ENCODE results near the gene OTULIN.

OTULIN gene

DNA sequence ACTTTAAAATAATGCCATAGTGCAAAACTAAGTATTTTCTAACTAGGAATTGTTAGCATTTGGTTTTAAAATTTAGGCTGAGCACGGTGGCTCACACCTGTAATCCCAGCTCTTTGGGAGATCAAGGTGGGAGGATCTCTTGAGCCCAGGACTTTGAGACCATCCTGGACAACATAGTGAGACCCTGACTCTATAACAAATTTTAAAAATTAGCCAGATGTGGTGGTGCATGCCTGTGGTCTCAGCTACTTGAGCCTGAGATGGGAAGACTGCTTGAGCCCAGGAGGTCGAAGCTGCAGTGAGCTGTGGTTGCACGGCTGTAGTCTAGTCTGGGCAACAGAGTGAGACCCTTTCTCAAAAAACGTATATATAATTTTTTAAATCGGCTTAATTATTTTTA lies 4.9 kb downstream of the OTULIN start:
- no peak for DNase-seq

DNA sequence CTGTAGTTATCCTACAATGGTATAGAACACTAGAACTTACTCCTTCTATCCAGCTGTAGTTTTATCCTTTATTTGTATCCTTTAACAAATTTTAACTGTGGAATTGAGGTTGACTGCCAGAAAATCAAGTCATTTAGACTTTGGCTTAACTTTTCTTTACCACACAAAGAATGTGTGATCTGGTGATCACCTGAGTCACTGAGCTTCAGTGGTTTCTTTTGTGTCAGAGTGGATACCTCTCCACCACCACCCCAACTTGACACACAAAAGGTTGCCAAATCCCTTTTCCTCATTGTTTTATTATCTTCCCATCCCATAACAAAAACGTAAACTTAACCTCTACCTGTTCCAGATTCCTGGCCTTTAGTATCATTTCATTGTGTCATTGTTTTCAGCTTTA lies 5.5 kb downstream of the OTULIN start:
- no peak for DNase-seq

DNA sequence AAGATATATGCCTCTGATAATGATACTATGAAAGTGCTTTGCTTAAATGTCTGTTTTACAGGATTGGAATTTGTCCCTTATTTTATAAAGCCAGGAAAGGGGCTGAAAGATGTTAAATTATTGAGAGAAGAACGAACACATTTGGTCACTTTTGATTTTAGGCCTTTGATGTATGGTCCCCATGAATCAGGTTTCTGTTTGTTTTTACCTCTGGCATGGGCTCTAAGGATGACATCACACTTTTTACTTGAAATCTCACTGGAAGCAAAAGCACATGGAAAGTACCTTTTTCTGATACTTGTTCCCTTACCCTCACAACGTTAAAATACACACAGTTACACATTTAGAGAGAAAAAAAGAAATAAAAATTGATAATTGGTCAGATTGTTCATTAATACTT lies 6.9 kb downstream of the OTULIN start:
- no peak for DNase-seq

DNA sequence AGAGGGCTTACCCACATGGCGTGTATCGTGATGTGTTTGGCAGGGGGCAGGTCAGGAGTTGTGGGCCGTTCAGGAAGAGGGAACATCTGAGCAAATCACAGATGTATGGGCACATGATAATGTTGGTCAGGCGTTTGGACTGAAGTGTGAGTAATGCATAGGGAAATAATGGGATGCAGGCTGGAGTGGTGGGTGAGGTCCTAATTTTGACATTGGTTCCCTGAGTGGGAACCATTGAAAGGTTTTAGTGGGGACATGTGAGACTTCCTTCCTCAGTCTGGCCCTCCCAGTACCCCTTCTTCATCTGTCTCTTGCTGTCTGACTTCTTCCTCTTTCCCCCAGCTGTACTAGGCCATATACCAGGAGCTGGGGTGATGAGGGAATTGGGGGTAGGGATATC lies 7.6 kb downstream of the OTULIN start:
- DNase-seq: no peak

GRCh38 chr5:14672484-14673394 lies 8.2 kb downstream of the OTULIN start:
- DNase-seq: no peak

DNA sequence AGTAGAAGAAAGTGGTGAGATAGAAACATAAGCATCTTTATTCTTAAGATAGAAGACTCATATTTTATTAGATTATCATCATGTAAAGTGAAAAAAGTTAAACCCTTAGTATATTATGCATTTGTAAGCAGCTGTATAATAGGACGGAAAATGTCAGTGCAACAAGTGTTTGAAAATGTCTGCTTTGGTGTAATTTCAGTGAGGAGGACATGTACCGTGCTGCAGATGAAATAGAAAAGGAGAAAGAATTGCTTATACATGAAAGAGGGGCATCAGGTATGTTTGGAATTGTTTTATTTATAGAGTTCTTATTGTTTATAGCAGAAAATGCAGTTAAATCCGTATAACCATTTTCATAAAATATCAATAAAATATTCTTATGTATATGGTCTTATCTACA lies 8.9 kb downstream of the OTULIN start:
- DNase-seq: no peak

GRCh38 chr5:14674983-14675854 lies 10.7 kb downstream of the OTULIN start:
- no peak for DNase-seq

GRCh38 chr5:14675865-14676300 lies 11.4 kb downstream of the OTULIN start:
- DNase-seq: no peak

DNA sequence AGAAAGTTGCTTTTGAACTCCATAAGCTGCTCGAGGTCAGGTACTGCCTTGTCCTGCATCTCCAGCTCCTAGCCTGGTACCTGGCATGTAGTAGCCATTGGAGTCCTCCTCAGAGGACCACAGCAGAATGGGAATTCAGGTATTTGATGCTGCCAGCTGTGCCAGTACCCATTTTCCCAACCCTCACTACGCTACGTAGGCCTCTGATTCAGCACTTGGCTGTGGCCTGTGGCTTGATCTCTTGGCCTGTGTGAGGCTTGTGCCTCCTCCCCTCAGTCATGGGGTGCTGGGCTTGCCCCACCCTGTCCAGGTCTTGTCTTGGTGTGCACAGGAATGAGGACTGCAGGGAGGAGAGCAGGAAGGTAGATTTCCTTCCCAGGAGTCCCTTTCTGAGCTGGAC lies 11.8 kb downstream of the OTULIN start:
- no peak for DNase-seq

GRCh38 chr5:14678773-14679334 lies 14.3 kb downstream of the OTULIN start:
- DNase-seq: no peak

GRCh38 chr5:14679595-14679994 lies 15.1 kb downstream of the OTULIN start:
- DNase-seq: no peak

DNA sequence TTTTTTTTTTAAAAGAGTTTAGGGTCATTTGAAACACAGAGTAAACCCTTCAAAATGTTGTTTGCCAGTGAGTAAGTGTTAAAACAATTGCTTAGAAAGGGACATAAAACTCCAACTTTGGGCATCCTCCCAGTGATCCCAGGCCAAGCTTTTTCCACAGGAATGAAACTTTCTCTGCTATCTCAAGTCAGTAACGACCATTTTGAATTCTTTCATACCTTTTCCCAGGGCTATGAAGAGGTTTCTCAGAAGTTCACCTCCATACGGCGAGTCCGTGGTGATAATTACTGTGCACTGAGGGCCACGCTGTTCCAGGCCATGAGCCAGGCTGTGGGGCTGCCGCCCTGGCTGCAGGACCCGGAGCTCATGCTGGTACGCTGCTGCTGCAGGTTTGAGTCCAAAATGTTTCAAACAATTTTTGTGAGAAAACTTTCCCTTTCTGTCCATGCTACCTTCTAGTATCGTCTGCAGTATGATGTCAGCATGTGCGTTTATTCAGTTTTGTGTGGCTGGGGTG lies 16.8 kb downstream of the OTULIN start:
- no peak for DNase-seq

- no peak for DNase-seq
Observed at GRCh38 chr5:14683906-14684455, 19.5 kb downstream of the OTULIN start.

DNA sequence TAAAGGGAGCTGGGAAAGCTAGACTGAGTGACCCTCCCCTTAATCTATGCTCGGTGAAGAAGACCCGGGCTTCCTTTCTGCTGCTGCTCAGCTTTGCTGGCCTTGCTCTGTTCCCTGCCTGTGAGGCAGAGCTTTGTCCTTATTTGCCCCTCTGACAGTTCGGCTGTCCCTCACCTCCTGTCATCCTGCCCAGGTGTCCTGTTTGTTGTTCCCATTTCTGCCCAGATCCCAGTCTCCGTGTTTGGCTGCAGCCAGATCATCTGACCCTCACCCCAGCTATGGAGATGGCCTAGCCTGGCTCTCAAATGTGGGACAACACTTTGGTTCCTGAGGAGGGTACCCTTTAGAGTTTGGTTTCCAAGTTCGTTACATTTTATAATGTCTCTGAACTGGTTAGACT lies 20.2 kb downstream of the OTULIN start:
- DNase-seq: no peak

- no peak for DNase-seq
Observed at GRCh38 chr5:14685757-14686156, 21.2 kb downstream of the OTULIN start.

DNA sequence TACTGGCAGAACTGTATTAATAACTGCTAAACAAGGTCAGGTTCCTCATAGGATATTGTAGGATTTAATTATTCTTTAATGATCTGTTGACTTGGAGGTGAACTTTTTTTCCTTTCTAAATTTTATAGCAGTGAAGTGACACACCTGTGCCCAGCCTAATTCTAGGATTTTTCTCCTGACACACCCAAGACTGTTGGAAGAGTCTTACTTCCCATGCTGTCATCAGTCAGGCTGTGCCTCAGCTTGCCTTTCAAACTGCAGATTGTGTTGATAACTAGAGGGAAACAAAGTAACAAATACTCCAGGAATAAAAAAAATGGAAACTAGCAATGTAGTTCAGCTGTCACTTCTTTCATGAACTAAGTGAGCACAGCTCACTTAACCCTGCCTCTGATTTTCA lies 22.0 kb downstream of the OTULIN start:
- DNase-seq: no peak

DNA sequence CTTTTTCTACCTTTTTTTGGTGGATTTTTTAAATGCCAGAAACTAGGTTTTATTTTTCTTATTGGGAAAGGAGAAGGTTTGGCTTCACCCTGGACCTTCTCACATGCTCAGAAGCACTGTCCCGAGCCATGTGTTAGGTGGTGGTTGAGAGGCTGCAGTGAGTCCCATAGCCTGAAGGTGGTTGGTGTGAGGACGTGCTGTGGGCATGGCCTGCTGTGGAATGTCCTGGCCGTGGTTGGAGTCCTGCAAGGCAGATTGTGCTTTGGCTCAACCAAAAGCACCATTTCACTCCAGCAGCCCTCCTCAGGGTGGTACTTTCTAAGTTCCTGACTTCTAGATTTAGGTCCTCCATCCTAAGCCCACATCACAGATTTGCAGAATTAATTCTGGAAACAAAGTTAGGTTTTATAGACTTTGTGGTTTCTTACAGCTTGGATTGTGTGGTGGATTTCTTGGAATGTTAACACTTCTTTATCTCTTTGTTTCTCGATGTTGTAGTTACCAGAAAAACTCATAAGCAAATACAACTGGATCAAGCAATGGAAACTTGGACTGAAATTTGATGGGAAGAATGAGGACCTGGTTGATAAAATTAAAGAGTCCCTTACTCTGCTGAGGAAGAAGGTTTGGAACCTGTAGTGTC lies 22.6 kb downstream of the OTULIN start:
- DNase-seq: no peak

GRCh38 chr5:14693070-14693469 lies 28.6 kb downstream of the OTULIN start:
- no peak for DNase-seq

GRCh38 chr5:14695152-14695551 lies 30.6 kb downstream of the OTULIN start:
- no peak for DNase-seq

GRCh38 chr5:14696057-14696456 lies 31.5 kb downstream of the OTULIN start:
- DNase-seq: no peak

GRCh38 chr5:14696851-14697250 lies 32.3 kb downstream of the OTULIN start:
- DNase-seq: no peak

DNA sequence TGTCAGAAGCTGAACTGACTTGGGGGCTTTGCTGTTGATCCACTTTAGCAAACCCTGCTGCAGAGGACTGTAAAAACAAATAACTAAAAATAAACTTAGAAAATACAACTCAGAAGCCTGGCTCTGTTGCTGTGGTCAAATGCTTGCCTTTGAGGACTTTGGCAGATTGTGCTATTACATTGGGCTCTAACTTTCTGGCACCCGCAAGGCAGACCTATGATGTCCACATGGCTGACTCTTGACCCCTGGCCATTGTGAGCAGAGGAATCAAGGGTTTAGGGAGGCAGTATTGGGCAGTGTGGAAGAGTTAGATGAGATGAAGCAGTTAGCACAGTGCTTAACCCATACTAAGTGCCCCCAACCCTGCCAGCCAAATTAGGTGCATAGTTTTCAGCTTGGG lies 34.0 kb downstream of the OTULIN start:
- DNase-seq: no peak

- no peak for DNase-seq
Observed at GRCh38 chr5:14699159-14699558, 34.6 kb downstream of the OTULIN start.

Data from activated CD4-positive, alpha-beta T cell treated with anti-CD3 and anti-CD28 coated beads for 1 hour (primary cell).